Measurements from ENCODE around the gene CORO6.

Gene CORO6

GRCh38 chr17:29622337-29623282, at the start of gene CORO6:
TSS of gene CORO6 (minus strand) at chr17:29622912. CDS start at chr17:29621421, 1,491 bp downstream.
- H3K9ac ChIP-seq (ENCODE audit: low read depth, low read length), result peak within 1 kb of the TSS; percentile 54
- no peaks in the 10 kb centered on the region for H3K36me3 ChIP-seq (ENCODE audit: control insufficient read depth, insufficient read depth, low read length)
- H3K4me1 ChIP-seq (ENCODE audit: control insufficient read depth, insufficient read depth, low read length), result peaks cover 27% of the 10 kb centered on the region
- H3K27me3 ChIP-seq (ENCODE audit: control insufficient read depth, insufficient read depth, low read length), result peaks cover 37% of the 10 kb centered on the region
- no peaks in the 10 kb centered on the region for H3K9me3 ChIP-seq (ENCODE audit: control insufficient read depth, insufficient read depth, low read length)
- peak within 1 kb of the TSS; percentile 63 for H3K4me3 ChIP-seq (ENCODE audit: low read depth, low read length)
- peak within 1 kb of the TSS; percentile 36 for H3K27ac ChIP-seq (ENCODE audit: low read depth, low read length)

DNA sequence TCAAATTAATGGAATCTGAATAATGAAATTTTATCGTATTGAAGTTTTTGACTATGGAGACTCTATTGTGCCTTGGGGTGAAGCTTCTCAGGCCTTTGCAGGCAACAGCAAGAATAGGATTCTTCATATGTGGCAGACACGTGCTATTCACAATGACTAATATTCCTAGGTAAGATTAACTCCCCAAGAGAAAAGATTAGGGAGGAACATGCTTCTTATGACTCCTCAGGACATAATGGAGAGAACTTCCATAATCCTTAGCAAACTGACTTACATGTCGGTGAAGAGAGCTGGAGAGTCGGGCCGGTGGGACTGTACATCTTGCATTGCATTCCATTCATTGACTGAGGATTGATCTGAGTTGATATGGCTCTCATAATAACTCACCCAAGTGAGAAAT, 48.9 kb upstream of the CORO6 start:
- H3K36me3 ChIP-seq (ENCODE audit: control insufficient read depth, insufficient read depth, low read length), result peaks cover 12% of the 10 kb centered on the region
- H3K9ac ChIP-seq (ENCODE audit: low read depth, low read length), result no peak overlapping the region
- no peaks in the 10 kb centered on the region for H3K9me3 ChIP-seq (ENCODE audit: control insufficient read depth, insufficient read depth, low read length)
- no peak overlapping the region for H3K4me3 ChIP-seq (ENCODE audit: low read depth, low read length)
- no peaks in the 10 kb centered on the region for H3K4me1 ChIP-seq (ENCODE audit: control insufficient read depth, insufficient read depth, low read length)
- no peaks in the 10 kb centered on the region for H3K27me3 ChIP-seq (ENCODE audit: control insufficient read depth, insufficient read depth, low read length)
- no peak overlapping the region for H3K27ac ChIP-seq (ENCODE audit: low read depth, low read length)

DNA sequence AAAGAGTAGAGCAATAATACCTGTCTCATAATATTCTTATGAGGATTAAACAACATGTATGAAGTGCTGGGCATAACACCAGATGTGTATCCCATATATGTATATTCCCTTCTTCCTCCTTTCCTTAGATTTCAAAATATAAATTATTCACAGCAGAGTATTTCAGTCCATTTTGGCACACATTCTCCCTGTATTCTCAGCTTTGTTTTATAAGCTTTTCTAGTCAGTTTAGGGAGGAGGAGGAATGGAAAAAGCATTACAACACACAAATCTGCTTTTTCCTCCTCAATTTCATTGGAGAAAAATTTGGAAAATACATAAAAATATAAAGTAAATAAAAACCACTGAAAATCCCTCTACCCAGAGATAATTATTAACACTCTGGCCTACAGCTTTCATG, 46.6 kb upstream of the CORO6 start:
- H3K36me3 ChIP-seq (ENCODE audit: control insufficient read depth, insufficient read depth, low read length), result peaks cover 12% of the 10 kb centered on the region
- H3K9ac ChIP-seq (ENCODE audit: low read depth, low read length), result no peak overlapping the region
- no peak overlapping the region for H3K27ac ChIP-seq (ENCODE audit: low read depth, low read length)
- no peaks in the 10 kb centered on the region for H3K4me1 ChIP-seq (ENCODE audit: control insufficient read depth, insufficient read depth, low read length)
- H3K9me3 ChIP-seq (ENCODE audit: control insufficient read depth, insufficient read depth, low read length), result no peaks in the 10 kb centered on the region
- H3K4me3 ChIP-seq (ENCODE audit: low read depth, low read length), result no peak overlapping the region
- H3K27me3 ChIP-seq (ENCODE audit: control insufficient read depth, insufficient read depth, low read length), result no peaks in the 10 kb centered on the region

DNA sequence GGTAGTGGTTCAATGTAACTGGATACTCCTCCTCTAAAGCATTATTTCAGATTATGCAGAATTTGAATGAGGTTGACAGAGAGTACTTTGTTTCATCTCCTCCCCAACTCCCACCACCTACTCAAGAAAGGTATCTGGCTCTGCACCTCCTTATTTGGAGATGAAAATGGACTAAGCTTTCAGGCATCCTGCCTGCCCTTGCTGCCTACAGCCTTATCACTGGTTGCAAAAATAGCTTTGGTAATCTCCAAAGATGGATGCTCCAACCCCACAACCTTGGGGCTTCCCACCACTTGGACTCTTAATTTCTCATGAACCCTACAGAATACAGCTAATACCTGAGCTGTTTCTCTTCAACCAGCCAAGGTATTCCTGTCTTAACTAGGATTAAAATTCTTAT, 45.3 kb upstream of the CORO6 start:
- H3K9ac ChIP-seq (ENCODE audit: low read depth, low read length), result no peak overlapping the region
- no peaks in the 10 kb centered on the region for H3K9me3 ChIP-seq (ENCODE audit: control insufficient read depth, insufficient read depth, low read length)
- H3K27me3 ChIP-seq (ENCODE audit: control insufficient read depth, insufficient read depth, low read length), result no peaks in the 10 kb centered on the region
- H3K36me3 ChIP-seq (ENCODE audit: control insufficient read depth, insufficient read depth, low read length), result peaks cover 12% of the 10 kb centered on the region
- 0 out of 2 replicates have a peak, but pooled peaks cover 1% of the 10 kb centered on the region for H3K4me1 ChIP-seq (ENCODE audit: control insufficient read depth, insufficient read depth, low read length)
- H3K27ac ChIP-seq (ENCODE audit: low read depth, low read length), result no peak overlapping the region
- no peak overlapping the region for H3K4me3 ChIP-seq (ENCODE audit: low read depth, low read length)

DNA sequence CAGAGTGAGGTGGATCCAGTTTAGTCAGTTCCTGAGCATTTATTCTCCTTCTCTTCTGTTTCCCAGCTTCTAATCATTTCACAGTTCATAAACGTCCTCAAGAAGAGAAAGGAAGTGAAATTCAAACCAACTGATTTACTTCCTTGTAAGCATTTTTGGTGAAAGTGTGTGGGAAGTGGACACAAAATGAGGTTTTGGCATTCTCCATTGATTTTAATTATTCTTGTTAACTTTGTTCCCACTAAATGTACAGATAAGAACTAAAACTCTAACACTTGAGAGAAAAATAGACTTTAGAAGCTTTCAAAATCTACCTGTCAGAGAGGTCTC, 42.7 kb upstream of the CORO6 start:
- Histone ChIP-seq H3K9ac (ENCODE audit: low read depth, low read length) (no peak overlapping the region), H3K27me3 (ENCODE audit: control insufficient read depth, insufficient read depth, low read length) (no peaks in the 10 kb centered on the region), H3K4me3 (ENCODE audit: low read depth, low read length) (no peak overlapping the region), H3K4me1 (ENCODE audit: control insufficient read depth, insufficient read depth, low read length) (0 out of 2 replicates have a peak, but pooled peaks cover 4% of the 10 kb centered on the region), H3K9me3 (ENCODE audit: control insufficient read depth, insufficient read depth, low read length) (no peaks in the 10 kb centered on the region), H3K27ac (ENCODE audit: low read depth, low read length) (no peak overlapping the region), H3K36me3 (ENCODE audit: control insufficient read depth, insufficient read depth, low read length) (peaks cover 6% of the 10 kb centered on the region; the same call in 1 of the 2 replicates)

DNA sequence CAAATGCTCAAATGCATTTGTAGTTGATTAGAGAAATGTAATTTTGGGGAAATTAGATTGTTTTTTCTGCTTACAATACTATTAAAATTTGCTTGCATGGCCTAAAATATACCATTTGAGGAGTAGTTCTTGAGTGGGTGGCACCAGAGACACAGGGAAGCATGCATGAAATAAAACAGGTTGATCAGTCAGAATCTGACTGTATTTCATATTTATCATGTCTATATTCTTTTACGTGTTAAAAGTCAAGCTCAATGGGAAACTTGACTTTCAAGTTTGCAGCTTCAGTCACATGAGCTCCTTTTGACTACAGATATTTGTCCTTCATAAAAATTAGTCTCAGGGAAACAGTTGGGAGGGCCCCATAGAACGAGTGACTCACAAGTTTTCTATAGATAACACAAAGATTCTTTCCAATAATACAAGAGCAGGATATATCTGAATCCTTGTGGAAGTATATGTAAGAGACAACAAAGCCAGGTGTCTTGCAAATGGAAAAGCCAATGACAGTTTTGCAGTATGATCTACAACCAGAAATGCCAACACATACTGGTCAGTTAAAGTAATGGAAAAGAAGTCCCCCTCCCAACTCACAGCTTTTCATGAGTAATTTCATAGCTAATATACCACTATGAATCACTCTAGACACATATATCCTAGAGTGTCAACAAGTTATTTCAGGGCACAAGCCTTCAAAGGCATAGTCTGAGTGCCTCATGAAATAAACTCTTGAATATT, 42.2 kb upstream of the CORO6 start:
- H3K9ac ChIP-seq (ENCODE audit: low read depth, low read length), result no peak overlapping the region
- H3K27me3 ChIP-seq (ENCODE audit: control insufficient read depth, insufficient read depth, low read length), result no peaks in the 10 kb centered on the region
- H3K4me3 ChIP-seq (ENCODE audit: low read depth, low read length), result no peak overlapping the region
- H3K36me3 ChIP-seq (ENCODE audit: control insufficient read depth, insufficient read depth, low read length), result peaks cover 6% of the 10 kb centered on the region; the same call in 1 of the 2 replicates
- no peaks in the 10 kb centered on the region for H3K9me3 ChIP-seq (ENCODE audit: control insufficient read depth, insufficient read depth, low read length)
- H3K27ac ChIP-seq (ENCODE audit: low read depth, low read length), result no peak overlapping the region
- H3K4me1 ChIP-seq (ENCODE audit: control insufficient read depth, insufficient read depth, low read length), result 0 out of 2 replicates have a peak, but pooled peaks cover 4% of the 10 kb centered on the region

DNA sequence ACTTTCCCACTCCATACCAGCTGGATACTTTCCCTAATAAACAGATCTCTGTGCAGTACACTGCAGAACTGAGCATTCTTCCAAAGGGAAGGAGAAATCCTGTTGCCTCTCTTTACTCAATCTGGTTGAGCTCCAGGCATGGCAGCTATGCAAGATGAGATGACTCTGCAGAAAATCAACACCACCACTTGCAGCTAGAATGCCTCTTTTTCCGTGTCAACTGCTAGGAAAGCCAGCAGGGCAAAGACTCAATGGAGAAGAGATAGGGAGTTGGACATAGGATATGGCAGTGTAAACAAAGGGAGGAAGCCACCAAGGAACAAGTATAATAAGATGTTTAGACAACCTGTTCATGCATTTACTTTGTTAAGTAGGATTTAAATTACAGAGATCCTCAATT, 40.4 kb upstream of the CORO6 start:
- no peak overlapping the region for H3K27ac ChIP-seq (ENCODE audit: low read depth, low read length)
- 0 out of 2 replicates have a peak, but pooled peaks cover 4% of the 10 kb centered on the region for H3K4me1 ChIP-seq (ENCODE audit: control insufficient read depth, insufficient read depth, low read length)
- no peak overlapping the region for H3K9ac ChIP-seq (ENCODE audit: low read depth, low read length)
- no peaks in the 10 kb centered on the region for H3K27me3 ChIP-seq (ENCODE audit: control insufficient read depth, insufficient read depth, low read length)
- no peaks in the 10 kb centered on the region for H3K9me3 ChIP-seq (ENCODE audit: control insufficient read depth, insufficient read depth, low read length)
- H3K4me3 ChIP-seq (ENCODE audit: low read depth, low read length), result no peak overlapping the region
- H3K36me3 ChIP-seq (ENCODE audit: control insufficient read depth, insufficient read depth, low read length), result peaks cover 6% of the 10 kb centered on the region; the same call in 1 of the 2 replicates

GRCh38 chr17:29661213-29661612, 38.5 kb upstream of the CORO6 start:
- H3K36me3 ChIP-seq (ENCODE audit: control insufficient read depth, insufficient read depth, low read length), result no peaks in the 10 kb centered on the region
- no peaks in the 10 kb centered on the region for H3K27me3 ChIP-seq (ENCODE audit: control insufficient read depth, insufficient read depth, low read length)
- no peak overlapping the region for H3K9ac ChIP-seq (ENCODE audit: low read depth, low read length)
- no peaks in the 10 kb centered on the region for H3K9me3 ChIP-seq (ENCODE audit: control insufficient read depth, insufficient read depth, low read length)
- H3K4me1 ChIP-seq (ENCODE audit: control insufficient read depth, insufficient read depth, low read length), result 0 out of 2 replicates have a peak, but pooled peaks cover 4% of the 10 kb centered on the region
- H3K4me3 ChIP-seq (ENCODE audit: low read depth, low read length), result no peak overlapping the region
- no peak overlapping the region for H3K27ac ChIP-seq (ENCODE audit: low read depth, low read length)

- H3K36me3 ChIP-seq (ENCODE audit: control insufficient read depth, insufficient read depth, low read length), result no peaks in the 10 kb centered on the region
- H3K9ac ChIP-seq (ENCODE audit: low read depth, low read length), result no peak overlapping the region
- H3K27ac ChIP-seq (ENCODE audit: low read depth, low read length), result no peak overlapping the region
- H3K4me1 ChIP-seq (ENCODE audit: control insufficient read depth, insufficient read depth, low read length), result 0 out of 2 replicates have a peak, but pooled peaks cover 4% of the 10 kb centered on the region
- no peak overlapping the region for H3K4me3 ChIP-seq (ENCODE audit: low read depth, low read length)
- no peaks in the 10 kb centered on the region for H3K9me3 ChIP-seq (ENCODE audit: control insufficient read depth, insufficient read depth, low read length)
- no peaks in the 10 kb centered on the region for H3K27me3 ChIP-seq (ENCODE audit: control insufficient read depth, insufficient read depth, low read length)
Measured at GRCh38 chr17:29659155-29659554, 36.4 kb upstream of the CORO6 start.

DNA sequence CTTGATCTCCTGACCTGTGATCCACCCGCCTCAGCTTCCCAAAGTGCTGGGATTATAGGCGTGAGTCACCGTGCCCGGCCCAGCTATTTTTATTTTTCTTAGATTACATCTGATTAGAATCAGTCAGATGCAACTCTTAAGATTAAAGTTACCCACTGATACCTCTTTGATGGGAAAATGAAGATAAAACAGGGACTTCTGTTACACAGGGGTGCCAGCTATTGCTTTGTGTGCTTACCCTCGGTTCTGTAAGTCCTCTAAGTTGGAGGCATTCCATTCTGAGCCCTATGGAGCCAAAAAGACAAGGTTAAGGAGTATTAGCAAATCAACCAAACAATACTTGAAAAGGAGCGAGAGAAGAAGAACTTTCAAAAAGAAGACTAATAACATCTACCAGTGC, 32.6 kb upstream of the CORO6 start:
- H3K9ac ChIP-seq (ENCODE audit: low read depth, low read length), result no peak overlapping the region
- H3K9me3 ChIP-seq (ENCODE audit: control insufficient read depth, insufficient read depth, low read length), result no peaks in the 10 kb centered on the region
- no peaks in the 10 kb centered on the region for H3K27me3 ChIP-seq (ENCODE audit: control insufficient read depth, insufficient read depth, low read length)
- H3K27ac ChIP-seq (ENCODE audit: low read depth, low read length), result no peak overlapping the region
- no peaks in the 10 kb centered on the region for H3K4me1 ChIP-seq (ENCODE audit: control insufficient read depth, insufficient read depth, low read length)
- H3K4me3 ChIP-seq (ENCODE audit: low read depth, low read length), result no peak overlapping the region
- no peaks in the 10 kb centered on the region for H3K36me3 ChIP-seq (ENCODE audit: control insufficient read depth, insufficient read depth, low read length)

Measured in HUES48 (cell line).